Right hindlimb (tissue), 1 donor: Measurements from ENCODE around the gene STON2.
"Not testable (repeated sequence)": the region's sequence is repeated elsewhere in the genome, so short reads cannot be mapped to it uniquely, and the experiment has no call there.

Experiments used
- DNase-seq: peaks from one replicate; pipeline ENCODE4 v3.0.0-alpha.2; 2018

STON2 gene

DNA sequence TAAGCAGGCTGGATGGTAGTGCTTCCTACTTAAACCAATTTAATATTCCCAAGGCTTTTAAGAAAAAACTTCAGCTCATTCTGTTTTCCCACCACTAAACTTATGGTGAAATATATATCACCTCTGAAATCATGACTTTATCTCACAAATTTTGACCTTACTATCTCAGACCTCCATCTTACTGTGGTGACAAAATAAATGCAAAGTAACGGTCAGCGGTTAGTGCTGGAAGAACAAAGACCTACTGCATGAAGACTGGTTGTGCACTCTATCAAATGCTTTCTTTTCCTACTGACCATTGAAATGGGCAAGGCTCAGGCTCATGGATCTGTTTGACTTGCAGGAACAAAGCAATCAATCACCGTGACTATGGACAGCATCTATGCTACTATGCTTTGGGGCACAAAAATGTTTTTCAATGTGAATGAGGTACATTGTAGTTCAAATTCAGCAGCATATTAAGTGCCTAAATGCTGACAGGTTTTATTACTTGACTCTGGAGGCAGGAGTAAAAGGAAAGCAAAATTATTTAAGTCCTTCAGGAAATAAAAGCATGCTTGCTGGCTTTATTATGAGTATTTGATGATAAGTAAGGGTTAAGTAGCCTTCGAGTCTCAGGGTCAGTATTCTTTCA is 136.2 kb downstream of the STON2 start:
- no peak for DNase-seq

DNA sequence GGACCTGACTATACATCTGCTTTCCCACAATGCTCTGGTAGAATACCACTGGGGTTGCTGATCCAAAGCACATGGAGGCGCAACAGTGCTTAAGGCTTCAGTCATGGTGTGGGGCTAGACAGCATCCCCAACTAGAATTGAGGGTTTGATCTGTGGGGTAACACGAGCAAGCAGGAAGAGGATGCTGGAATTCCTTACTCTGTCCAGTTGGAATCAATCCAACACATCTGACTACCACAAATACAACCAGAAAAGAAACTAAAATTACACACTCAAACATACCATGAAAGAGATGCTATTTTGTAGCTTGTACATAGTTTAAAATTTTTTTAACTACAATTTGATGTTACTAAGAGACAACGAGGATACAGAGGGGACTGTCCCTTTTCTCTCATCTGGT is 138.9 kb downstream of the STON2 start:
- DNase-seq = no peak

DNA sequence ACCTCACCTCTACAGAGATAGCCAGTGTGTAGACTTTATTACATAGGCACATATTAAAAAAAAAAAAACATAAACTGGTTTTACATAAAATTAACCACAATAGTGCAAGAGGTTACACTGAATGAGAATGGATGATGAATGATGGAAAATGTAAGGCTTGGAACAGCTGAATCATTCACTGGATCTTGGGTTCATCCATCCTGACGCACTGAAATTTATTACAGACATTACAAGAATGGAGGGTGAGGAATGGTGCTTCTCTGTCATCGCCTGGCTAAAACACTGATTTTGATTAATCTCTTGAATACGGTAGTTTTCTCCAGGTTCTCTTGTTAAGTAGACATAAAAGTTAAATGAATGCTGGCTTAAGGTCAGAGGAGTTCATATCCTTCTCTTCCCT is 139.4 kb downstream of the STON2 start:
- no peak for DNase-seq

DNA sequence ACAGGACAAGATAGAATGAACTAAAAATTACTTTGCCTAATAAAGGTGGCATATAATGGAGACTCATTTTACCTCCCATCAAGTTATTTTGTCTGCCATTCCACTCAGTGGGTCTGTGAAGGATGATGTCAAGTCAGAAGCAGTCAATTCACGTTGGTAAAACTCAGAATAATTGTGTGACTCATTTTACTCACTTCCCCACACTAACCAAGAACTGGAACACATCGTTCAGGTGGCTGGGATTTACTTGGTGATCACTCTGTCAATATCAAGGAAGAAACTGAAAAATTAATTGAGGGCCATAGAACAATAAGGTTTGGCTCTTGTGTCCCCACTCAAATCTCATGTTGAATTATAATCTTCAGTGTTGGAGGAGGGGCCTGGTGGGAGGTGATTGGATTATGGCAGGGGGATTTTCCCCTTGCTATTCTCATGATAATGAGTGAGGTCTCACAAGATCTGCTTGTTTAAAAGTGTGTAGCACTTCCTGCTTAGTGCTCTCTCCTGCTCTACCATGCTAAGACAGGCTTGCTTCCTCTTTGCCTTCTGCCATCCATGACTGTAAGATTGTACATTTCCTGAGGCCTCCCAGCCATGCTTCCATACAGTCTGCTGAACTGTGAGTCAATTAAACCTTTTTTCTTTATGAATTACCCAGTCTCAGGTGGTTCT is 143.7 kb downstream of the STON2 start:
- DNase-seq = no peak

DNA sequence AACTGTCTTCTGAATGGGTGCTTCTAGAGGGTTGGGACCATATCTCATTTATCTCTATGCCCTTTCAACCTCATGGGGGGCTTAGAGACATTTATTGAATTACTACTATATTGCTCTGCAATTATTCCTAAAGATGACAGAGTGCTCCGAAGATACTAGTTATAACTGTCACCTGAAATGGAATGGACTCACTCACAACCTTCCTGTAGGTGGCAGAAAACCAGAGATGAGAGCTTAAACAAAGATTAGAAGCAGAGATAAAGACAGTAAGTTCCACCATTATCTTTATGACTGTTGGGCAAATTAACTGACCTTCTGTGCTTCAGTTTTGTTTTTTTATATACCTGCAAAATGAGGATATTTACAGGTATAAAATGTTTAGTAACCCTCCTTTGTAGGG is 147.8 kb downstream of the STON2 start:
- no peak for DNase-seq

DNA sequence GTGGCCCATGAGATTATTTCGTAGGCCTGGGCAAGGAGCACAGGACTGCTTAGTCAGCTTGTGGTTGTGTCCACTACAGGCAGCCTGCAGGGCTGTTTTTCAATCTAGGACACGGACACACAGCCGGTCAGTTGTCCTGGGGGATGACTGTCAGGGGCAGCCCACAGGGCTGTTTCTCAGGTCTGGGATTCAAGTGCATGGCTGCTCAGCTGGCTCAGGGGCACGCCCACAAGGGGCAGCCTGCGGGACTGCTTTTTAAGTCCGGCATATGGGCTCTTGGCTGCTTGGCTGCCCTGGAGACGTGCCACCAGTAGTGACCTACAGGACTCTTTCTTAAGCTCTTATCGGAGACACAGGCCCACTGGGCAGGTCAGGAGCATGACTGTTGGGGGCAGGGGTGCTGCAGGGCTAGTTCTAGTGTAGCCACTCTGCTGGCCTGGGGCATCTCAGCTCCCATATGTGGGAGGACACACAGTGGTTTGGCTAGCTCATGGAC is 152.8 kb downstream of the STON2 start:
- DNase-seq = no peak

DNA sequence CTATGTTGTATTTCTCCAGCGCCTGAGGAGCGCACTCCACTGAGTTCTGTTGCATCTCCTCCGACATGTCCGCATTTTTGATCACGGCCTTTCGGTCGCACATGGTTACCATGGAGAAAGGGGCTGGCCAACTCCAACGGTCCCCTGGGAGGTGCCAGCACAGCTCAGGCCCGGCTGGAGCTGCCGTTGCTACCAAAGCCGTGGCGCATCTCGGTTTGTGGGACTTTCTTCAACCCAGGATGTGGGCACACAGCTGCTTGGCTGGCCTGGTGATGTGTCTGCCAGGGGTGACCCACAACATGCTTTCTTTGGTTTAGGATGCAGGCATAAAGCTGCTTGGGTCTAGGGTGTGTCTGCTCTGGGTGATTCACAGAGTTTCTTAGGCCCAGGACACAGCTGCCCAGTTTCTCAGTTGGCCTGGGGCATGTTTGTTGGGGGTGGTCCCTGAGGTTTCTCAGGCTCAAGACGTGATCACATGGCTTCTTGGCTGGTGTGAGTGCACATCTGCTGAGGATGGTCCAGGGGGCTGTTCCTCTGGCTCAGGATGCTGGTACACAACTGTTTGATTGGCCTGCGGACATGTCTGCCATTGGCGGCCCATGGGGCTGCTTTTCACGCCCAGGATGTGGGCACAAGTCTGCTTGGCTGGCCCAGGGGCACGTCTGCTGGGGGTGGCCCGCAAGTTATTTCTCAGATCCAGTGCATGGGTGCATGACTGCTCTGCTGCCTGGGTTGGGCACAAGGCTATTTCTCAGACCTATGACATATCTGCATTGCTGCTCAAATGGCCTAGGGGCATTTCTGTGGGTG is 153.5 kb downstream of the STON2 start:
- no peak for DNase-seq

DNA sequence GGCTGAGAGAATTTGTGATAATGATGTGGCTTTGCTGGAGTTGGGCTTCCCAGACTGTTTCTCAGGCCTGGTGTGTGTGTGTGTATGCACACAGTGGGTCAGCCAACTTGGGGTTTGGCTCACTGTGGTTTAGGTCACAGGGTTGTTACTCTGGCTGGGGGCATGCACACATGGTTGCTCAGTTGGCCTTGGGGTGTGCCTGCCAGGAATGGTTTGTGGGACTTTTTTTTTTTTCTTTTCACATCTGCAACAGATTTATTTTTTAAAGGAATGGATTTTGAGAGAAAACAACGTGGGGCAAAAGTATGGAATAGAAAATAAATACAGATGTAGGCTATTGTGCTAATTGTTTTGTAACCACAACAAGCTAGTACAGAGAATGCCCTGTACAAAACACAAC is 154.4 kb downstream of the STON2 start:
- no peak for DNase-seq

DNA sequence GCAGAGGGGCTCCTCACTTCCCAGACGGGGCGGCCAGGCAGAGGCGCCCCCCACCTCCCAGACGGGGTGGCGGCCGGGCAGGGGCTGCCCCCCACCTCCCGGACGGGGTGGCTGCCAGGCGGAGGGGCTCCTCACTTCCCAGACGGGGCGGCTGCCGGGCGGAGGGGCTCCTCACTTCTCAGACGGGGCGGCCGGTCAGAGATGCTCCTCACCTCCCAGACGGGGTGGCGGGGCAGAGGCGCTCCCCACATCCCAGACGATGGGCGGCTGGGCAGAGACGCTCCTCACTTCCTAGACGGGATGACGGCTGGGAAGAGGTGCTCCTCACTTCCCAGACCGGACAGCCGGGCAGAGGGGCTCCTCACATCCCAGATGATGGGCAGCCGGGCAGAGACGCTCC is 155.7 kb downstream of the STON2 start:
- not testable (repeated sequence) for DNase-seq

DNA sequence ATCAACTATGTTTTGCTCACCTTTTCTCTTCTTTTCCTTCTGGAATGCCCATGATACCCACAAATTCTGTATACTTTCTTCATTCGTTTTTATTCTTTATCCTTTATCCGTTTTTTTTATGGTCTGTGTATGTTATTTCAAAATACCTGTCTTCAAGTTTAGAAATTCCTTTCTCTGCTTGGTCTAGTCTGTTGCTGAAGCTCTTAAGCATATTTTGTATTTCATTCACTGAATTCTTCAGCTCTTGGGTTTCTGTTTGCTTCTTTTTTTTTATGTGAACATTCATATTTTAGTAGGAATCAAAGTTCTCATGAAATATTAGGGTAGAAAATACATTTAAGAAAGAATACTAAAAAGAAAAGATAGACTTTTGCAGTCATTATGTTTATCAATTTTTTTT is 156.6 kb downstream of the STON2 start:
- no peak for DNase-seq

DNA sequence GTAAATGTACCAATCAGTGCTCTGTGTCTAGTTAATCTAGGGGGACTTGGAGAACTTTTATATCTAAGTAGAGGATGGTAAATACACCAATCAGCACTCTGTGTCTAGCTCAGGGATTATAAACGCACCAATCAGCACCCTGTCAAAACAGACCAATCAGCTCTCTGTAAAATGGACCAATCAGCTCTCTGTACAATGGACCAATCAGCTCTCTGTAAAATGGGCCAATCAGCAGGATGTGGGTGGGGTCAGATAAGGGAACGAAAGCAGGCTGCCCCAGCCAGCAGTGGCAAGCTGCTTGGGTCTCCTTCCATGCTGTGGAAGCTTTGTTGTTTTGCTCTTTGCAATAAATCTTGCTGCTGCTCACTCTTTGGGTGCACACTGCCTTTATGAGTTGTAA is 163.3 kb downstream of the STON2 start:
- not testable (repeated sequence) for DNase-seq

DNA sequence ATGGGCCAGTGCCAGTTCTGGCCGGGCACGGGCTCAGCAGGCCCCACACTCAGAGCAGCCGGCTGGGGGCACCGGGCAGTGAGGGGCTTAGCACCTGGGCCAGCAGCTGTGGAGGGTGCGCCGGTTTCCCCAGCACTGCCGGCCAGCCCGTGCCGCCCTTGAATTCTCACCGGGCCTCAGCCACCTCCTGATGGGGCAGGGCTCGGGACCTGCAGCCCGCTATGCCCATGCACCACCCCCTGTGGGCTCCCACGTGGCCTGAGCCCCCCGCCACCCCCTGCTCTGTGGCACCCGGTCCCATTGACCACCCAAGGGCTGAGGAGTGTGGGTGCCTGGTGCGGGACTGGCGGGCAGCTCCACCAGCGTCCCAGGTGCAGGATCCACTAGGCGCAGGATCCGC is 164.0 kb downstream of the STON2 start:
- DNase-seq = no peak

DNA sequence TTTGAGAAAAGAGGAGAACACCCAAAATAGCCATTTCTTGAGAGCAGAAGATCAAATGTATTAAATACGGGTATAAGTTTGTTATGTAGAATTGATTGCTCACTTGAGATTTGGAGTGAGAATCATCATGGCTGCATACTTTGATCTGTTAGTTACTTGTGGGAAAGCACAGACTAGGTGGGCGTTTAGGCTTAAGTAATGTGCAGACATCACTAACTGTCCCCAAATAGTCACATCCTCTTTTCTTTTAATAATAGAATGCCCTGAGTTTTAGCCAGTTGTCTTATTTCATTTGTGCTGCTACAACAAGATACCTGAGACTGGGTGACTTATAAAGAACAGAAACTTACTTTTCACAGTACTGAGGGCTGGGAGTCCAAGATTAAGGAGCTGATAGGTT is 165.0 kb downstream of the STON2 start:
- no peak for DNase-seq

DNA sequence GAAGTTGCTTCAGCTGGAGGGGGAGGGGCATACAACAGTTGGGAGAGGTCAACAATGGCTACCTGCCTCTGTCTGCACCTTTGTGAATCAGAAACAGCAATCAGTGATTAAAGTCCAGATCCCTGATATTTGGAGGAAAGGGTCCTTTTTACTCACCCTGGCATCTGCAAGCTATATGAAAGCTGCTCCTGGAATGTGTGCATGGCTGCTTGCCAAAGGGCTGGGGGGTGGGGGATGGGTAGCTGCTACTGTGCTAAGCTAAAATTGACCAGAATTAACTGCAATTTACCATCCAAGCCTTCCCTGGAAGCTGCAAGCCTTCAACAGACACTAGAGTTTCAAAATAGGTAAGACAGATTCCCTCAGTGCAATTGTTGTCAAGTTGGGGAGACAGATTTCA is 165.8 kb downstream of the STON2 start:
- DNase-seq = no peak

DNA sequence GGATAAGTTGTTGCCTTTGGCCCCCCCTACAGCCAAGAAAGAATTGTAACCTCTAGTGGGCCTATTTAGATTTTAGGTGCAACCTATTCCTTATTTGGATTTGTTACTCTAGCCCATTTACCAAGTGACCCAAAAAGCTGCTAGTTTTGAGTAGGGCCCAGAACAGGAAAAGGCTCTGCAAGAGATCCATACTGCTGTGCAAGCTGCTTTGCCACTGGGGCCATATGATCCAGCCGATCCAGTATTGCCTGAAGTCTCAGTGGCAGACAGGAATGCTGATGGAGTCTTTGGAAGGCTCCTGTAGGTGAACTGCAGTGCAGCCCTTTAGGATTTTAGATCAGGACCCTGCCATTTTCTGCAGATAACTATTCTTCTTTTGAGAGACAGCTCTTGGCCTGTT is 166.5 kb downstream of the STON2 start:
- DNase-seq = no peak

DNA sequence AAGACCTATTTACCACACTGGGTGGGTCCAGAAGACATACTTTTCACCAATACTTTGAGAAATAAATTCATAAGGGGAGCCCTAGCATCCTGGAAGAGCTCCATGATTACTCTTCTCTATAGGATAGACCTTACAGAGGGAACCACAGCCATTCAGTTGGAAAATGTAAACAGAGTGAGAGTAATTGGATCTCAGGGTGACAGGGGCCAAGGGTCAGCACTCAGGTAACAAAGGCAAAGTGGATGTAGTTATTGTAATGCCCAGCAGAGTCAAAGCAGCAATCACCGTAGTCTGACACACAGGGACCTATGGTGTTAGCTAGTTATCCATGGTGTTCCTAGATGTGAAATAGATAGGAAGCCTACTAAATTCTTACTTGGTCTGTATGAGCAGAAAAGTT is 168.6 kb downstream of the STON2 start:
- no peak for DNase-seq

DNA sequence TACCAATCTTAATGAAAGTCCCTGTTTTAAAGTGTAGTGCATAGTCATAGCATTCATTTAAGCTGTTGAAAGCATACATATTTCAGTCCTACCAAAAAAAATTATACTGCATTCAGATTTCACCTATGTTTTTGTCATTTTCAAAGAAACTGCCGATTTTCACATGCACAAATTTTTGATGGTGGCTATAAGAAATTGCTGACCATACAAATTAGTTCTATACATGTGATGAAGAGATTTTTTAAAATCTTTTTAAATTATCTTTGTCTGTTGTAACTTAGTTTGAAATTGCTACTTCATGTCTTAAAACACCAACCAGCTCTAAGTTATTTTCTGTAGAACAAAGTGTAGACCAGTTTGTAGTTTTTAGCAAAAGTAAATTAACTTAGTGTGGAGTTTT is 175.9 kb downstream of the STON2 start:
- no peak for DNase-seq

DNA sequence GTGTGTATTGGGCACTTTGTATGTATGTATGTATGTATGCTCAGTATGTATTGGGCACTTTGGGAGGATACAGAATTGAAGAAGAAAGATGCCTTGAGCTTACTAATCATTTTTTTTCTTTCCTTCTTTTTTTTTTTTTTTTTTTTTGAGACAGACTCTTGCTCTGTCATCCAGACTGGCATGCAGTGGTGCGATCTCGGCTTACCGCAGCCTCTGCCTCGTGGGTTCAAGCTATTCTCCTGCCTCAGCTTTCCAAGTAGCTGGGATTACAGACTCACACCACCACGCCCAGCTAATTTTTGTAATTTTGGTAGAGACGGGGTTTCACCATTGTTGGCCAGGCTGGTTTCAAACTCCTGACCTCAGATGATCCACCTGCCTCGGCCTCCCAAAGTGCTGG is 176.3 kb downstream of the STON2 start:
- not testable (repeated sequence) for DNase-seq

DNA sequence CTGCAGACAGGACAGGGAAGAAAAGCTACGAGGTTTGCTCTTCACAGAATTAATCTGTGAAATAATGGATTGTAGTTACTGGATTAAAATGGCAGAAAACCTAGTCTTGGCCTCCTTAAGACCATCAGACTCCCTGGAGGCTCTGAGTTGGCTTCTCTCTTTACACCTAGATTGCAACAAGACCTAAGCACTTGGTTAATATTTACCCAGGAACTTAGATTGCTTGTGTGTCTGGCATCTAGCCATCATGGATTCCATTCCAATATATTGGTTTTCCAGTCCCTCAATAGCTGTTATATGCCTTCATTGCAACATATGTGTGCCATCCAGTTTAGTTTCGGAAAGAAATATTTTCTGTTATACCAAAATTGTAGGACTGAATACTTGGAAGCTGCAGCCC is 177.4 kb downstream of the STON2 start:
- DNase-seq = no peak

DNA sequence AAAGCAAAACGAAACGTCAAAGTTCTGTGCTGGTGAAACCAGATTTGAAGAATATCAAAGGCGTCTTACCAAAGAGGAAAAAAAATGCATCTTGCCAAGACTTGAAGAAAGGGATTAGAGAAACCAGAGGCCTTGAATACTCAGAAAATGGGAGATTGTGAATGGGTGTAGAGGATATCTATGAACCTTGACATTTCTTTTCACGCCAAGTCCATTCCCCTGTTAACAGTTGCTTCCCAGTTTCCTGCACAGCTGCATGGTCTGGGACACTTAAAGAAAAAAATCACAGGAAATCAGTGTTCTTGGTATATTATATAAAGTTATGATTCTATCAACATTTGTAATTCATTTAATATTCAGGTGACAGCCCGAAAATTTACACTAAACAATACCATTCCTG is 178.0 kb downstream of the STON2 start:
- DNase-seq = no peak

DNA sequence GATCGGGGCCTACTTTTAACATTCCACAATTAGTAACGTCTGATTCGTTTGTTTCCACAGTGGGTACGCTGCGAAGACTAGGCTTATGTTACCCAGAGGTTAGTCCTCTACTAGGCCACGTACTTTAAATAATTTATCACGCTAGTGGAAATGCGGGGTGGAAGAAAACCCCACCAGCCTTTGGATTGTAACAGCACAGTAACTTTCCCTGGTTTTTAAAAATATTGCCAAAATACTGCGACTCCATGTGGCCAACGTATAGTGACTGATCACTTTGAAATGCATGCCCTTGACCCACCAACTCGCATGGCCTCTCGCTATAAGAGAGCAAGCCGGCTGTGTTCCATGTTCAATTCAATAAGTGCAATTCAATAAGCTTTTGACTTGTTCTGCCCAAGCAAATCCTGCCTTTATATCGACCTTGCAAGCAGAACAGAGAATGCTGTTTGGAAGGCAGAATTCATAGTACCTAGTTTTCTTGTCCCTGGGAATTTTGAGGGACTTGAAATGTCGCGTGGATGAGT is 178.5 kb downstream of the STON2 start:
- DNase-seq = peak; percentile 18

DNA sequence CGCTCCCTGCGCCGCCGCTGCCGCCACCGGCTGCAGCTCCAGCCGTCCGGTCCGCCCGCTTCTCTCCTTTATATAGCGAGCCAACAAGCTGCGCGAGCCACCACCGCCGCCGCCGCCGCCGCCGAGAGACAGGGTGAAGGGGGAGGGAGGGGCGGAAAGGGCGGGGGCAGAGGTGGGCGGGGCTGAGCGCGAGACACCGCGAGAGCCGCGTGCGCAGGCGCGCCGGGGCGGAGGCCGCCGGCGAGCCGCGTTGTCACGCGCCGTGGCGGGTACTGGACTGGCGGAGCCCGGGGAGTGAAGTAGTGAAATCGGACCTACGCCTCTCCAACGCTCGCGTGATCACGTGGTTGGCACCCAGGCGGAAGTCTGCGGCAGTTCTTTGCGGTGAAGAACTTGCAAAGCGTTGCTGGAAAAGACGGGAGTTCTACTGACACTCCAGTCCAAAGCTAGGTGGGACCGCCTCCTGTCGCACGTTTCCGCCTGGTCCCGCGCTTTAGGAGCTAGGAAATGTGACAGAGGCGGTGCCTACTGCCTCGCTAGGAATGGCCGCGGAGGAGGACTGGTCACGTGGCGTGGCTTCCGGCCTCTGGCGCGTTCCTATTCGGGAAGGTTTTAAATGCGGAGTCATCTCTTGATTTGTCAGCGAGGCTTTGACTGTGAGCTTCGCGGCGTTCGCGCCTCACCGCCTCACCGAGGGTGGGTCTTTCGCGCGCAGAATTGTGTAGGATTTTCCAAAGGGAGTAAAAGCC is 179.1 kb downstream of the STON2 start, which contains the start of gene GTF2A1:
Gene GTF2A1 (minus strand): TSS at position 130 of the 749 bp plus-strand sequence. CDS start 441 bp downstream, outside the sequence.
- peak; percentile 98 for DNase-seq

DNA sequence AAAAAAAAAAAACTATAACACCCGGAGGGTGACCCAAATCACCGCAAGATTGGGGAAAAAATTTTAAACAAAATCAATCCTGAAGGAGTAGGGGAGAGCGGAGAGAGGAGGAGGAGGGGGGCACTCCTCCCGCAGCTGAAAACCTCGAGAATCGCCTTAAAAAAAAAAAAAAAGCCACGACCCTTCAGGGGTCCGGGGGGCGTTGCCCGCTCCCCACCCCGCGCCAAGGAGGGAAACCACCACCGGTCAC is 179.6 kb downstream of the STON2 start:
- DNase-seq = no peak
